PC-3 (cell line): ENCODE measurements around the gene CREM. TPM values are rescaled to one million over a fixed set of nuclear protein-coding genes. Genes with fewer than 3 reads are reported as not detected.

Experiments used
- ATAC-seq: fragments of 200-7000 bp; cut with Tn5 transposase; 2 replicates; pipeline ENCODE4 v1.9.1; 2020; ENCODE audit warnings: mild to moderate bottlenecking, moderate library complexity
- BruUV-seq: library from RNA; stranded (reverse); fragments of 400-500 nt; replicated peaks from 2 replicates; lab custom pipeline; 2021; lab: Mats Ljungman, UMichigan
- CTCF ChIA-PET: fragments of 300-600 bp; sonication (Branson Sonifier 250); formaldehyde crosslinking; loops from one replicate; lab custom pipeline; 2022; ENCODE audit warnings: antibody characterized with exemption; lab: Charles Lee
- POLR2A ChIA-PET: fragments of 300-600 bp; sonication (Branson Sonifier 250); formaldehyde crosslinking; loops from one replicate; lab custom pipeline; 2022; ENCODE audit warnings: antibody characterized with exemption; ENCODE audit not compliant: unreplicated experiment; lab: Charles Lee
- DNase-seq: peaks from one replicate; pipeline ENCODE4 v3.0.0-alpha.2; 2015
- H2AFZ ChIP-seq: fragments of 300-600 bp; sonication (generic); 2 replicates; pipeline ENCODE4 v1.6.0; 2016; ENCODE audit warnings: antibody characterized with exemption, low read length
- H3F3A ChIP-seq: fragments of 300-600 bp; sonication (generic); one replicate; pipeline ENCODE4 v1.6.0; 2017; ENCODE audit warnings: antibody characterized with exemption, low read length, control low read depth, mild to moderate bottlenecking; ENCODE audit not compliant: unreplicated experiment
- H3K27ac ChIP-seq: fragments of 300-600 bp; sonication (generic); 2 replicates; pipeline ENCODE4 v1.5.1; 2016; ENCODE audit warnings: mild to moderate bottlenecking, low read length
- H3K27me3 ChIP-seq: fragments of 300-600 bp; sonication (generic); 2 replicates; pipeline ENCODE4 v1.6.1; 2016; ENCODE audit warnings: low read length, mixed read lengths
- H3K36me3 ChIP-seq: fragments of 300-600 bp; sonication (generic); 2 replicates; pipeline ENCODE4 v1.6.1; 2016; ENCODE audit warnings: low read depth, mixed run types, low read length, mixed read lengths
- H3K4me1 ChIP-seq: fragments of 300-600 bp; sonication (generic); 2 replicates; pipeline ENCODE4 v1.5.1; 2016; ENCODE audit warnings: low read length; ENCODE audit not compliant: insufficient read depth
- H3K4me2 ChIP-seq: fragments of 300-600 bp; sonication (generic); 2 replicates; pipeline ENCODE4 v1.6.0; 2016; ENCODE audit warnings: low read length
- H3K4me3 ChIP-seq: fragments of 300-600 bp; sonication (generic); 2 replicates; pipeline ENCODE4 v1.5.1; 2016; ENCODE audit warnings: mild to moderate bottlenecking, low read length, mixed read lengths
- H3K79me2 ChIP-seq: fragments of 300-600 bp; sonication (generic); 2 replicates; pipeline ENCODE4 v1.6.1; 2017; ENCODE audit warnings: low read length, mixed read lengths
- H3K9ac ChIP-seq: fragments of 300-600 bp; sonication (generic); 2 replicates; pipeline ENCODE4 v1.6.0; 2016; ENCODE audit warnings: mild to moderate bottlenecking, low read length
- H3K9me2 ChIP-seq: fragments of 300-600 bp; sonication (generic); replicated peaks from 2 replicates; pipeline ENCODE4 v1.6.1; 2016; ENCODE audit warnings: mixed run types, low read length, mixed read lengths
- H3K9me3 ChIP-seq: fragments of 300-600 bp; sonication (generic); 2 replicates; pipeline ENCODE4 v1.6.1; 2016; ENCODE audit warnings: low read length, mixed read lengths
- H4K20me1 ChIP-seq: fragments of 300-600 bp; sonication (generic); 2 replicates; pipeline ENCODE4 v1.6.1; 2016; ENCODE audit warnings: low read length, mixed read lengths
- EZH2 ChIP-seq: fragments of 300-600 bp; sonication (generic); IDR thresholded peaks from one replicate; pipeline ENCODE4 v1.6.1; 2017; ENCODE audit warnings: antibody characterized with exemption, mild to moderate bottlenecking, low read length; ENCODE audit not compliant: unreplicated experiment
- EZH2phosphoT487 ChIP-seq: fragments of 300-600 bp; sonication (generic); IDR thresholded peaks from 2 replicates; pipeline ENCODE4 v1.6.1; 2018; ENCODE audit warnings: mild to moderate bottlenecking, antibody characterized with exemption, low read length, borderline replicate concordance
- intact Hi-C: fragments of 100-400 bp; cut with micrococcal nuclease; formaldehyde crosslinking; loops from 2 replicates; pipeline ENCODE4 v1.9.0; 2023
- total RNA-seq: library from RNA; depleted of rRNA; stranded (reverse); fragments of >200 nt; gene quantifications from 2 replicates; pipeline ENCODE4 v1.2.3, GENCODE V29; 2014
- TF ChIP-seq, protein P1 (sequence below): fragments of 300-600 bp; sonication (generic); conservative IDR thresholded peaks from 2 replicates; pipeline ENCODE4 v1.5.1; 2017; ENCODE audit warnings: antibody characterized with exemption, low read depth, mild to moderate bottlenecking, low read length

The CREM gene
- total RNA-seq, 1 experiment from 2014 or later: 195 TPM

DNA sequence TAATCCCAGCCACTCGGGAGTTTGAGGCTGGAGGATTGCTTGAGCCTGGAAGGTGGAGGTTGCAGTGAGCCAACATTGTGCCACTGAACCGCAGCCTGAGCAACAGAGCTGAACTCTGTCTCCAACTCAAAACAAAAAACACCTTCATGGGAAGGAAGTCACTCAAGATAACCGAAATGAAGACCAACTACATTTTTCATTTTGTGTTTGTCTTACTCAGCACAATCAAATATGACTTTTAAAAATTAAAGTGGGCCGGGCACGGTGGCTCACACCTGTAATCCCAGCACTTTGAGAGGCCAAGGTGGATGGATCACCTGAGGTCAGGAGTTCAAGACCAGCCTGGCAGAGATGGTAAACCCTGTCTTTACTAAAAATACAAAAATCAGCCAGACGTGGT, 40.0 kb downstream of the CREM start:
- H2AFZ ChIP-seq: no peak overlapping the region
- H3K9ac ChIP-seq: no peak overlapping the region
- H4K20me1 ChIP-seq: no peaks in the 10 kb centered on the region
- no peak overlapping the region for H3K4me2 ChIP-seq
- BruUV-seq: no TSS peak
- DNase-seq (no peak), ATAC-seq (no peak)
- POLR2A ChIA-PET: interaction anchor here (0.7 kb wide), 1 partner anchor 1344 kb away, joined by 9 read pairs; no protein-coding TSS in a partner anchor
- H3K9me3 ChIP-seq: no peaks in the 10 kb centered on the region
- H3K27me3 ChIP-seq: no peaks in the 10 kb centered on the region
- no peaks in the 10 kb centered on the region for H3F3A ChIP-seq
- H3K79me2 ChIP-seq: no peaks in the 10 kb centered on the region
- no peak overlapping the region for H3K4me3 ChIP-seq
- H3K27ac ChIP-seq: no peak overlapping the region
- CTCF ChIA-PET: interaction anchor here (1.2 kb wide), 1 partner anchor 39 kb away, joined by 3 read pairs; no protein-coding TSS in a partner anchor
- no peaks in the 10 kb centered on the region for H3K36me3 ChIP-seq
- TF ChIP-seq EZH2phosphoT487 (no peak), EZH2 (no peak)
- TF ChIP-seq, protein P1, sequence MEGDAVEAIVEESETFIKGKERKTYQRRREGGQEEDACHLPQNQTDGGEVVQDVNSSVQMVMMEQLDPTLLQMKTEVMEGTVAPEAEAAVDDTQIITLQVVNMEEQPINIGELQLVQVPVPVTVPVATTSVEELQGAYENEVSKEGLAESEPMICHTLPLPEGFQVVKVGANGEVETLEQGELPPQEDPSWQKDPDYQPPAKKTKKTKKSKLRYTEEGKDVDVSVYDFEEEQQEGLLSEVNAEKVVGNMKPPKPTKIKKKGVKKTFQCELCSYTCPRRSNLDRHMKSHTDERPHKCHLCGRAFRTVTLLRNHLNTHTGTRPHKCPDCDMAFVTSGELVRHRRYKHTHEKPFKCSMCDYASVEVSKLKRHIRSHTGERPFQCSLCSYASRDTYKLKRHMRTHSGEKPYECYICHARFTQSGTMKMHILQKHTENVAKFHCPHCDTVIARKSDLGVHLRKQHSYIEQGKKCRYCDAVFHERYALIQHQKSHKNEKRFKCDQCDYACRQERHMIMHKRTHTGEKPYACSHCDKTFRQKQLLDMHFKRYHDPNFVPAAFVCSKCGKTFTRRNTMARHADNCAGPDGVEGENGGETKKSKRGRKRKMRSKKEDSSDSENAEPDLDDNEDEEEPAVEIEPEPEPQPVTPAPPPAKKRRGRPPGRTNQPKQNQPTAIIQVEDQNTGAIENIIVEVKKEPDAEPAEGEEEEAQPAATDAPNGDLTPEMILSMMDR: no peak
- H3K9me2 ChIP-seq: no peaks in the 10 kb centered on the region
- H3K4me1 ChIP-seq: no peaks in the 10 kb centered on the region
- intact Hi-C loops: no loop called here

DNA sequence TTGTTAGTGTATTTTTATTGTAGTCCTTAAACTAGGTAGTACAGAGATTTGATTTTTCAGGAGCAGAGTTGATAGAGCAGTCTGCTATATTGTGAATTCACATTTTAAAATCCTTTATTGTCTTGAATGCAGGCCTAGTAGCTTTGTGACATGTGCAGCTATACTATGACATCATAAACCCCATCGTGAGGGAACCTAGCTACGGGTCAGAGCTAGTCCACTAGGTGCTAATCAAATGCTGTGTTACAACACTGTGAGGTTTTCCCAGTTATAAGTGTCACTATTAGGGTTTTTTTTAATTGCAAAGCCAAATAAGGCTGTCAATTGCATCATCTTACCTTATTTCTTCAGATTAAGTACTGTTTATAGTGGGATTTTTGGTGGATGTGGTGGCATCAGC, 40.7 kb downstream of the CREM start:
- TF ChIP-seq, protein P1: no peak
- TF ChIP-seq EZH2: no peak
- no peak for TF ChIP-seq EZH2phosphoT487
- Histone ChIP-seq H3K9ac (no peak overlapping the region), H4K20me1 (no peaks in the 10 kb centered on the region), H3K9me2 (no peaks in the 10 kb centered on the region), H3K79me2 (no peaks in the 10 kb centered on the region), H3F3A (no peaks in the 10 kb centered on the region), H3K4me2 (no peak overlapping the region), H3K36me3 (no peaks in the 10 kb centered on the region), H3K4me3 (no peak overlapping the region), H3K9me3 (no peaks in the 10 kb centered on the region), H3K4me1 (no peaks in the 10 kb centered on the region), H3K27ac (no peak overlapping the region), H2AFZ (no peak overlapping the region), H3K27me3 (no peaks in the 10 kb centered on the region)
- intact Hi-C loops: no loop called here
- ChIA-PET POLR2A (no interaction called here), CTCF (interaction anchor here (1.2 kb wide), 1 partner anchor 40 kb away, joined by 3 read pairs; no protein-coding TSS in a partner anchor)
- DNase-seq: no peak
- BruUV-seq: no TSS peak
- ATAC-seq: no peak

DNA sequence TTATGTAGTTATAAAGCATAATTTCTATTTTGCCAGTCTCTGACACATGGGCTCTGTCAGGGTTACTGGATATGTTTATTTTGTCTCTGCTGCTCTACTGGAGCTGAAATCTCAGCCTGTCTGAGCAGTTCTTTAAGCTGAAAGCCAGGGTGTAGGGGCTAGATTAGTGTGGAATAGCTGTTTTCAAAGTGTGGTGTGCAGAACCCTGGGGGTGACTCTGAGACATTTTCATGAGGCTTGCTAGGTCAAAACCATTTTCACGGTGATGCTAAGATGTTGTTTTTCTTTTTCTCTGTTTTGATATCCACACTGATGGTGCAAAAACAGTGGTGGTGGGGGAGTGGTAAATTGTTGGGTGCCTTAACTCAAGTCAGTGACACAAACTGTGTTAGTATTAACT, 45.5 kb downstream of the CREM start:
- Histone ChIP-seq H2AFZ (no peak overlapping the region), H4K20me1 (no peaks in the 10 kb centered on the region), H3F3A (no peaks in the 10 kb centered on the region), H3K27me3 (no peaks in the 10 kb centered on the region), H3K9me2 (no peaks in the 10 kb centered on the region), H3K4me2 (no peak overlapping the region), H3K9ac (no peak overlapping the region), H3K79me2 (no peaks in the 10 kb centered on the region), H3K4me1 (no peaks in the 10 kb centered on the region), H3K36me3 (no peaks in the 10 kb centered on the region), H3K4me3 (no peak overlapping the region), H3K9me3 (no peaks in the 10 kb centered on the region), H3K27ac (no peak overlapping the region)
- no TSS peak for BruUV-seq
- no peak for TF ChIP-seq EZH2
- TF ChIP-seq EZH2phosphoT487: no peak
- TF ChIP-seq, protein P1: no peak
- ATAC-seq (no peak), DNase-seq (no peak)
- intact Hi-C loops: no loop called here
- ChIA-PET POLR2A (no interaction called here), CTCF (interaction anchor here (0.7 kb wide), 1 partner anchor 56 kb away, joined by 3 read pairs; no protein-coding TSS in a partner anchor)
